ENCODE results near the gene GPR142. TPM values are rescaled to one million over a fixed set of nuclear protein-coding genes. Genes with fewer than 3 reads are reported as not detected.

Gene GPR142
- total RNA-seq, 1 donor from 2014 or later = not detected

DNA sequence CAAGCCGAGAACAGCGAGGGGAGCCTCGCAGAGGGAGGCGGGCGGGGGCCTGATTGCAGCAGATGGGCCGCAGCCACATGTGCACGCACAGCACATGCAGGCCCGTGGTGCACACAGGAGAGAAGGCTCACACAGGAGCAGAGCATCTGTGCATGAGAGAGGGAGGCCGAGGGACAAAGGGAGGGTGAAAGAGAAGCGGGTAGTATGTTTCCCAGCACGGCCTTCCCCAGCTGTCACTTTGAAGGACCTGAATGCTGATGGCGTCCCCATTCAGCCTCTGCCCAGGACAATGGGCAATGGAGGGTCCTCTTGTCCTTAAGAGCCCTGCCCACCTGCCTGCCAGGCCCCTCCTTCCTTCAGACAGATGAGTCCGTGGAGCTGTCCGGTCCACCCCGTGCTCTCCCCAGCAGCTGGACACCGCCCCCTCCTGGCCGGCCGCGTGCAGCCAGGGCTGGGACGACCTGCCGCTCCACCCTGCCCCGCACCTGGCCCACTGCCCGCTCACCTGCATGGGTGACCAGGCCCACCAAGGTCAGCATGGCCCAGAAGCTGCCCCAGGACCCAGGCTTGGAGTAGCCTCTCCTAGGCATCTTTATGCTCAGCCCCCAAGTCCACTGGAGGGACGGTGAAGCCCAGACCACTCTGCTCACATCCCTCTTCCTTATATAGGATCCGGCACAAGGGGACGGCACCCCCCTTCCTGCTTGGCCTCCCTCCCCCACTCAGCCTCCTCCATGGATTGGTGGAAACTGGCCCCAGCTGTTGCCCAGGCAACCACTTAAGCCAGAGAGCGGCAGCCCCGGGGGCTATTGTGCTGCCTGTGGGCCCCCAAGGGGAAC is 5.9 kb upstream of the GPR142 start, which contains the start of gene BTBD17:
Gene BTBD17 (minus strand): TSS at position 639 of the 839 bp plus-strand sequence. CDS start 49 bp downstream, at position 590.
- H3K9me3 ChIP-seq = no peaks in the 10 kb centered on the region
- no peak within 1 kb of the TSS for H3K27ac ChIP-seq
- H3K4me3 ChIP-seq = no peak within 1 kb of the TSS
- peaks cover 19% of the 10 kb centered on the region for H3K27me3 ChIP-seq
- no peaks in the 10 kb centered on the region for H3K36me3 ChIP-seq
- DNase-seq (ENCODE audit: low spot score in 2 of 2) = no peak
- peaks cover 0 to 5% of the 10 kb centered on the region in 2 donors for H3K4me1 ChIP-seq
- TF ChIP-seq, protein P1, sequence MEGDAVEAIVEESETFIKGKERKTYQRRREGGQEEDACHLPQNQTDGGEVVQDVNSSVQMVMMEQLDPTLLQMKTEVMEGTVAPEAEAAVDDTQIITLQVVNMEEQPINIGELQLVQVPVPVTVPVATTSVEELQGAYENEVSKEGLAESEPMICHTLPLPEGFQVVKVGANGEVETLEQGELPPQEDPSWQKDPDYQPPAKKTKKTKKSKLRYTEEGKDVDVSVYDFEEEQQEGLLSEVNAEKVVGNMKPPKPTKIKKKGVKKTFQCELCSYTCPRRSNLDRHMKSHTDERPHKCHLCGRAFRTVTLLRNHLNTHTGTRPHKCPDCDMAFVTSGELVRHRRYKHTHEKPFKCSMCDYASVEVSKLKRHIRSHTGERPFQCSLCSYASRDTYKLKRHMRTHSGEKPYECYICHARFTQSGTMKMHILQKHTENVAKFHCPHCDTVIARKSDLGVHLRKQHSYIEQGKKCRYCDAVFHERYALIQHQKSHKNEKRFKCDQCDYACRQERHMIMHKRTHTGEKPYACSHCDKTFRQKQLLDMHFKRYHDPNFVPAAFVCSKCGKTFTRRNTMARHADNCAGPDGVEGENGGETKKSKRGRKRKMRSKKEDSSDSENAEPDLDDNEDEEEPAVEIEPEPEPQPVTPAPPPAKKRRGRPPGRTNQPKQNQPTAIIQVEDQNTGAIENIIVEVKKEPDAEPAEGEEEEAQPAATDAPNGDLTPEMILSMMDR (IDR thresholded peaks at IDR 0.05) = peak in 2 of 3 experiments; percentile 42 to 54
- intact Hi-C loops (cut with DNase I) = no loop called here

DNA sequence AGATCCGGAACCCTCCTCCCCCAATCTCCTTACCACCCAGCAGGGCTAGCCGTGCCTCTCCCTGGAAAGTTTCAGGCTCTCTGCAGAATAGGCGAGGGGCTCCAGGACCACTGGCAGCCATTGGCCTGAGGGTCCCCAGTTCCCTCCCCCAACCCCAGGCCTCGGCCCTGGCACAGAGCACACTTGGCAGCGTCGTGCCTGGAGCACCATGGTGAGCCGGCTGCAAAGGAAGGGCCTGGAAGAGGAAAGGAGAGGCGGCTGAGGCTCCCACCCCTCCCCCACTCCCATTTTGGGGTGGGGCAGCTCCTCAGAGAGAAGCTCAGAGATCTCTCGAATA is 5.3 kb upstream of the GPR142 start:
- H3K4me1 ChIP-seq = peaks cover 0 to 4% of the 10 kb centered on the region in 2 donors
- peaks cover 19% of the 10 kb centered on the region for H3K27me3 ChIP-seq
- H3K27ac ChIP-seq = no peak overlapping the region
- no peak overlapping the region for H3K4me3 ChIP-seq
- TF ChIP-seq, protein P1 (IDR thresholded peaks at IDR 0.05) = no peak
- intact Hi-C loops (cut with DNase I) = no loop called here
- H3K36me3 ChIP-seq = no peaks in the 10 kb centered on the region
- DNase-seq (ENCODE audit: low spot score in 2 of 2) = no peak
- H3K9me3 ChIP-seq = no peaks in the 10 kb centered on the region

- Histone ChIP-seq H3K36me3 (no peaks in the 10 kb centered on the region), H3K4me3 (no peak overlapping the region), H3K9me3 (no peaks in the 10 kb centered on the region), H3K27me3 (peaks cover 15% of the 10 kb centered on the region), H3K4me1 (no peaks in the 10 kb centered on the region), H3K27ac (no peak overlapping the region)
- intact Hi-C loops (cut with DNase I) = no loop called here
- no peak for DNase-seq (ENCODE audit: low spot score in 2 of 2)
- TF ChIP-seq, protein P1 (IDR thresholded peaks at IDR 0.05) = no peak
Measured at GRCh38 chr17:74362810-74363498, 4.4 kb upstream of the GPR142 start.

DNA sequence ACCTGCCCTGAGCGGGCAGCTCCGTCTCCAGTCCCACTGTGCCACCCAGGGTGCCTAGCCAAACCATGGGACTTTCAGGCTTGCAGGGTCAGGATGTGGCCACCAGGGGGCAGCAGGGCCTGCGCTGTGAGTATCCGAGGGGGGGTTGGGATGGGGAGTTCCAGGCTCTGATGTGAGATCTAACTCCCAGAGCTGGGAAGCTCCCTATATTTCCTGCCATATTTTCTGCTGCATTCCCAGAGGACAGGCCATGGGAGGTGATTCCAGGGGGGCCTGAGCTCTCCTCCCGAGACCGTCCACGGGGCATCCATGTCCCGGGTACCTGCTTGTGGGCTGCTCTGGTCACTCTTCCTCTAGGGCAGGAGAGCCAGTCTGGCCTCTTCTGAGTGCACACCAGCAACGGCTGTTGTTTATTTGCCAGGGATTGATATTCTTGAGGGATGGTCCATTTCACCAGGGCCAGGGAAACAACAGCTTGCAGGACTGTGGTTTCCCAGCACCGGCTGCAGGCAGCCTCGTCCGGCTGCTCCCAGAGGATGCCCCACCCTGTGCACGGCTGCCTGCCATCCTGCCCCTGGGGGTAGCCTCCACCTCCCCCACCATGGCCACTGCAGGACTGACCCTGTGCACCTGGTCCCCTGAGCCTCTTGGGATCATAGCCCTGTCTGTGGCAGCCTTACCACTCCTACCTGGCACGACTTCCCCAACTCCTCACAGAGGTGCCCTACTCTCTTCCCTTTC is 1.2 kb downstream of the GPR142 start:
- Histone ChIP-seq H3K36me3 (no peaks in the 10 kb centered on the region), H3K9me3 (no peaks in the 10 kb centered on the region), H3K27me3 (no peaks in the 10 kb centered on the region), H3K4me1 (no peaks in the 10 kb centered on the region), H3K27ac (no peak overlapping the region), H3K4me3 (no peak overlapping the region)
- intact Hi-C loops (cut with DNase I) = loop anchor here (1.0 kb wide), 1 partner anchor 125 kb away; no protein-coding TSS in a partner anchor
- DNase-seq (ENCODE audit: low spot score in 2 of 2) = peak in 1 of 2 donors; percentile 84
- TF ChIP-seq, protein P1 (IDR thresholded peaks at IDR 0.05) = peak; percentile 87 to 95 (median 94)

DNA sequence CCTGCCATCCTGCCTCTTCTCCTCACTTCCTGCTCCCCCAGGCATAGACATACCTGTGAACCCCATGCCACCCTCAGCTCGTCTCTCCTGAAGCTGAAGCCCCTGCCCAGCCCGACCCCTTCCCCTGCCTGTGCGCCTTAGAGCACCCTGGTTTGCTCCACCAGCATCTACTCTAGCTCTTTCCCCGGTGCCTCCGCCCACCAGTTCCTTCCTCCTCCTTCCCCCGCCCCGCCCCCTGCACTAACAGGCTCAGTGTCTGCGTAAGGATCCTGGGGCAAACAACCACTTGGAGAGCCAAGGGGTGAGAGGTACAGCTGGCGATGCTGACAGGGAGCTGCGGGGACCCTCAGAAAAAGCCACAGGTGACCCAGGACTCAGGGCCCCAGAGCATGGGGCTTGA is 1.9 kb downstream of the GPR142 start:
- H3K9me3 ChIP-seq = no peaks in the 10 kb centered on the region
- TF ChIP-seq, protein P1 (IDR thresholded peaks at IDR 0.05) = no peak
- no peaks in the 10 kb centered on the region for H3K4me1 ChIP-seq
- peak in 1 of 2 donors; percentile 73 for DNase-seq (ENCODE audit: low spot score in 2 of 2)
- H3K27me3 ChIP-seq = no peaks in the 10 kb centered on the region
- intact Hi-C loops (cut with DNase I) = no loop called here
- H3K27ac ChIP-seq = no peak overlapping the region
- no peaks in the 10 kb centered on the region for H3K36me3 ChIP-seq
- no peak overlapping the region for H3K4me3 ChIP-seq
